ENCODE data around the gene OPA3. TPM values are rescaled to one million over a fixed set of nuclear protein-coding genes. Genes with fewer than 3 reads are reported as not detected.
A peak's percentile ranks its signal among the peaks of the same experiment; 100 is the strongest.

OPA3 gene
- total and polyA plus RNA-seq, 2 experiments from 2014 or later = 11.5 to 14.5 TPM

DNA sequence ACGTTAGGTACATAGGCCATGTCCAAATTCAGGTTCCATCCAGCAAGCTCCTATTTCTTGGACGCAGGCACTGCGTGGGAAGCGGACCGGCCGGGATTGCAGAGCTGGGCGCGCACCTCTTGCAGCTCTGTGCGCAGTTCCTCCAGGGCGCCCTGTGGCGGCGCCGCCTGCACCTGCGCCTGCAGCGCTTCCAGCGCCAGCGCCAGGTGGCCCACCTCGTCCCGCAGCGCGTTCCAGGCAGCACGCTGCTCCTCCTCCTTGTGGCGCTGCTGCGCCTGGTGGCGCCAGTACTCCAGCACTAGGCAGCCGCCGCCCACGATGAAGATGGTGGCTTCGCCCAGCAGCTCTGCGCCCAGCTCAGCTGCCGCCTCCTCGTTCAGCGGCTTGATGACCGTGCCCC is 31.1 kb downstream of the OPA3 start:
- TF ChIP-seq EZH2phosphoT487 (IDR thresholded peaks at IDR 0.05; ENCODE audit: unreplicated experiment) = no peak
- TF ChIP-seq, protein P1, sequence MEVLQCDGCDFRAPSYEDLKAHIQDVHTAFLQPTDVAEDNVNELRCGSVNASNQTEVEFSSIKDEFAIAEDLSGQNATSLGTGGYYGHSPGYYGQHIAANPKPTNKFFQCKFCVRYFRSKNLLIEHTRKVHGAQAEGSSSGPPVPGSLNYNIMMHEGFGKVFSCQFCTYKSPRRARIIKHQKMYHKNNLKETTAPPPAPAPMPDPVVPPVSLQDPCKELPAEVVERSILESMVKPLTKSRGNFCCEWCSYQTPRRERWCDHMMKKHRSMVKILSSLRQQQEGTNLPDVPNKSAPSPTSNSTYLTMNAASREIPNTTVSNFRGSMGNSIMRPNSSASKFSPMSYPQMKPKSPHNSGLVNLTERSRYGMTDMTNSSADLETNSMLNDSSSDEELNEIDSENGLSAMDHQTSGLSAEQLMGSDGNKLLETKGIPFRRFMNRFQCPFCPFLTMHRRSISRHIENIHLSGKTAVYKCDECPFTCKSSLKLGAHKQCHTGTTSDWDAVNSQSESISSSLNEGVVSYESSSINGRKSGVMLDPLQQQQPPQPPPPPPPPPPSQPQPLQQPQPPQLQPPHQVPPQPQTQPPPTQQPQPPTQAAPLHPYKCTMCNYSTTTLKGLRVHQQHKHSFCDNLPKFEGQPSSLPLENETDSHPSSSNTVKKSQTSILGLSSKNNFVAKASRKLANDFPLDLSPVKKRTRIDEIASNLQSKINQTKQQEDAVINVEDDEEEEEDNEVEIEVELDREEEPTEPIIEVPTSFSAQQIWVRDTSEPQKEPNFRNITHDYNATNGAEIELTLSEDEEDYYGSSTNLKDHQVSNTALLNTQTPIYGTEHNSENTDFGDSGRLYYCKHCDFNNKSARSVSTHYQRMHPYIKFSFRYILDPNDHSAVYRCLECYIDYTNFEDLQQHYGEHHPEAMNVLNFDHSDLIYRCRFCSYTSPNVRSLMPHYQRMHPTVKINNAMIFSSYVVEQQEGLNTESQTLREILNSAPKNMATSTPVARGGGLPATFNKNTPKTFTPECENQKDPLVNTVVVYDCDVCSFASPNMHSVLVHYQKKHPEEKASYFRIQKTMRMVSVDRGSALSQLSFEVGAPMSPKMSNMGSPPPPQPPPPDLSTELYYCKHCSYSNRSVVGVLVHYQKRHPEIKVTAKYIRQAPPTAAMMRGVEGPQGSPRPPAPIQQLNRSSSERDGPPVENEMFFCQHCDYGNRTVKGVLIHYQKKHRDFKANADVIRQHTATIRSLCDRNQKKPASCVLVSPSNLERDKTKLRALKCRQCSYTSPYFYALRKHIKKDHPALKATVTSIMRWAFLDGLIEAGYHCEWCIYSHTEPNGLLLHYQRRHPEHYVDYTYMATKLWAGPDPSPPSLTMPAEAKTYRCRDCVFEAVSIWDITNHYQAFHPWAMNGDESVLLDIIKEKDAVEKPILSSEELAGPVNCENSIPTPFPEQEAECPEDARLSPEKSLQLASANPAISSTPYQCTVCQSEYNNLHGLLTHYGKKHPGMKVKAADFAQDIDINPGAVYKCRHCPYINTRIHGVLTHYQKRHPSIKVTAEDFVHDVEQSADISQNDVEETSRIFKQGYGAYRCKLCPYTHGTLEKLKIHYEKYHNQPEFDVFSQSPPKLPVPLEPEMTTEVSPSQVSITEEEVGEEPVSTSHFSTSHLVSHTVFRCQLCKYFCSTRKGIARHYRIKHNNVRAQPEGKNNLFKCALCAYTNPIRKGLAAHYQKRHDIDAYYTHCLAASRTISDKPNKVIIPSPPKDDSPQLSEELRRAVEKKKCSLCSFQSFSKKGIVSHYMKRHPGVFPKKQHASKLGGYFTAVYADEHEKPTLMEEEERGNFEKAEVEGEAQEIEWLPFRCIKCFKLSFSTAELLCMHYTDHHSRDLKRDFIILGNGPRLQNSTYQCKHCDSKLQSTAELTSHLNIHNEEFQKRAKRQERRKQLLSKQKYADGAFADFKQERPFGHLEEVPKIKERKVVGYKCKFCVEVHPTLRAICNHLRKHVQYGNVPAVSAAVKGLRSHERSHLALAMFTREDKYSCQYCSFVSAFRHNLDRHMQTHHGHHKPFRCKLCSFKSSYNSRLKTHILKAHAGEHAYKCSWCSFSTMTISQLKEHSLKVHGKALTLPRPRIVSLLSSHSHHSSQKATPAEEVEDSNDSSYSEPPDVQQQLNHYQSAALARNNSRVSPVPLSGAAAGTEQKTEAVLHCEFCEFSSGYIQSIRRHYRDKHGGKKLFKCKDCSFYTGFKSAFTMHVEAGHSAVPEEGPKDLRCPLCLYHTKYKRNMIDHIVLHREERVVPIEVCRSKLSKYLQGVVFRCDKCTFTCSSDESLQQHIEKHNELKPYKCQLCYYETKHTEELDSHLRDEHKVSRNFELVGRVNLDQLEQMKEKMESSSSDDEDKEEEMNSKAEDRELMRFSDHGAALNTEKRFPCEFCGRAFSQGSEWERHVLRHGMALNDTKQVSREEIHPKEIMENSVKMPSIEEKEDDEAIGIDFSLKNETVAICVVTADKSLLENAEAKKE (CRISPR knock-in tag; IDR thresholded peaks at IDR 0.05) = no peak
- TF ChIP-seq EZH2 (IDR thresholded peaks at IDR 0.05; ENCODE audit: low read depth, unreplicated experiment) = no peak
- peak; percentile 23 to 70; a peak in 3 of 4 replicates for TF ChIP-seq CTCF (conservative IDR thresholded peaks at IDR 0.05; ENCODE audit: low read depth in 2 of 2)
- no peak for TF ChIP-seq ZNF114 (CRISPR knock-in tag; IDR thresholded peaks at IDR 0.05)
- peak; percentile 64 for TF ChIP-seq POLR2AphosphoS5 (IDR thresholded peaks at IDR 0.05; ENCODE audit: low read depth)
- no peak overlapping the region for H3K27ac ChIP-seq (ENCODE audit: low read depth)
- Mint-ChIP-seq H3K9me3 (no peaks in the 10 kb centered on the region), H3K36me3 (ENCODE audit: low read depth) (peaks cover 7% of the 10 kb centered on the region), H3K4me1 (peaks cover 8% of the 10 kb centered on the region), H3K27me3 (ENCODE audit: insufficient read depth, low read depth, poor library complexity) (peaks cover 17% of the 10 kb centered on the region), H3K4me3 (peak overlapping the region; percentile 58; the same call in 2 of the 3 replicates), H3K27ac (no peak overlapping the region)
- no peaks in the 10 kb centered on the region for H3K9me2 ChIP-seq (ENCODE audit: insufficient read depth)
- 0 out of 2 replicates have a peak, but pooled peaks cover 7% of the 10 kb centered on the region for H3F3A ChIP-seq (replicated peaks; ENCODE audit: low read depth)
- H2AFZ ChIP-seq = peak overlapping the region; percentile 94
- no peaks in the 10 kb centered on the region; the same call in 1 of the 2 replicates for H4K20me1 ChIP-seq (replicated peaks; ENCODE audit: insufficient read depth)
- no peaks in the 10 kb centered on the region for H3K36me3 ChIP-seq (ENCODE audit: insufficient read depth)
- peak overlapping the region; percentile 73 for H3K4me2 ChIP-seq
- DNase-seq (ENCODE audit: low spot score) (peak; percentile 92), ATAC-seq (peak; percentile 92)
- H3K4me3 ChIP-seq = peak overlapping the region; percentile 45
- no peaks in the 10 kb centered on the region for H3K79me2 ChIP-seq (replicated peaks; ENCODE audit: insufficient read depth)
- no peaks in the 10 kb centered on the region for H3K27me3 ChIP-seq (ENCODE audit: insufficient read depth)
- H3K4me1 ChIP-seq (ENCODE audit: insufficient read depth) = peaks cover 7% of the 10 kb centered on the region

Measured in GM23338 (cell line).